Neuron (in vitro differentiated cells): Measurements from ENCODE around the gene GAS7.

Experiments used
- H2AFZ ChIP-seq: one replicate; pipeline ENCODE4 v1.6.1; 2013; ENCODE audit warnings: low read depth, mild to moderate bottlenecking, inconsistent platforms, low read length, moderate library complexity
- H3K27me3 ChIP-seq: one replicate; pipeline ENCODE4 v1.6.1; 2013; ENCODE audit warnings: low read length; ENCODE audit not compliant: insufficient read depth
- H3K36me3 ChIP-seq: one replicate; pipeline ENCODE4 v1.6.1; 2013; ENCODE audit warnings: low read length; ENCODE audit not compliant: insufficient read depth
- H3K4me1 ChIP-seq: one replicate; pipeline ENCODE4 v1.6.1; 2013; ENCODE audit warnings: low read length; ENCODE audit not compliant: insufficient read depth
- H3K4me3 ChIP-seq: 2 replicates; pipeline ENCODE4 v1.5.1; 2013; ENCODE audit warnings: mild to moderate bottlenecking, low read length, moderate library complexity
- H3K9me3 ChIP-seq: one replicate; pipeline ENCODE4 v1.6.1; 2013; ENCODE audit warnings: low read length

Gene GAS7

GRCh38 chr17:9999919-10000695 lies 198.3 kb downstream of the GAS7 start:
- no peaks in the 10 kb centered on the region for H3K9me3 ChIP-seq
- no peaks in the 10 kb centered on the region for H3K36me3 ChIP-seq
- H3K4me3 ChIP-seq: no peak overlapping the region
- no peaks in the 10 kb centered on the region for H3K27me3 ChIP-seq
- no peak overlapping the region for H2AFZ ChIP-seq
- H3K4me1 ChIP-seq: no peaks in the 10 kb centered on the region

GRCh38 chr17:9998060-9998459 lies 200.3 kb downstream of the GAS7 start:
- H3K9me3 ChIP-seq: no peaks in the 10 kb centered on the region
- no peaks in the 10 kb centered on the region for H3K27me3 ChIP-seq
- H3K4me1 ChIP-seq: no peaks in the 10 kb centered on the region
- H3K36me3 ChIP-seq: no peaks in the 10 kb centered on the region
- no peak overlapping the region for H3K4me3 ChIP-seq
- no peak overlapping the region for H2AFZ ChIP-seq

- H3K4me3 ChIP-seq: no peak overlapping the region
- no peaks in the 10 kb centered on the region for H3K4me1 ChIP-seq
- no peak overlapping the region for H2AFZ ChIP-seq
- no peaks in the 10 kb centered on the region for H3K27me3 ChIP-seq
- no peaks in the 10 kb centered on the region for H3K36me3 ChIP-seq
- no peaks in the 10 kb centered on the region for H3K9me3 ChIP-seq
Measured at GRCh38 chr17:9994761-9995160, 203.6 kb downstream of the GAS7 start.

GRCh38 chr17:9991796-9992195 lies 206.6 kb downstream of the GAS7 start:
- no peak overlapping the region for H3K4me3 ChIP-seq
- no peak overlapping the region for H2AFZ ChIP-seq
- H3K4me1 ChIP-seq: no peaks in the 10 kb centered on the region
- H3K9me3 ChIP-seq: no peaks in the 10 kb centered on the region
- H3K36me3 ChIP-seq: no peaks in the 10 kb centered on the region
- no peaks in the 10 kb centered on the region for H3K27me3 ChIP-seq

- Histone ChIP-seq H3K4me1 (no peaks in the 10 kb centered on the region), H3K9me3 (no peaks in the 10 kb centered on the region), H2AFZ (no peak overlapping the region), H3K27me3 (no peaks in the 10 kb centered on the region), H3K36me3 (no peaks in the 10 kb centered on the region), H3K4me3 (no peak overlapping the region)
Measured at GRCh38 chr17:9991351-9991750, 207.1 kb downstream of the GAS7 start.

GRCh38 chr17:9987779-9988585 lies 210.4 kb downstream of the GAS7 start:
- Histone ChIP-seq H2AFZ (no peak overlapping the region), H3K9me3 (no peaks in the 10 kb centered on the region), H3K4me3 (no peak overlapping the region), H3K4me1 (no peaks in the 10 kb centered on the region), H3K27me3 (no peaks in the 10 kb centered on the region), H3K36me3 (no peaks in the 10 kb centered on the region)

- Histone ChIP-seq H3K9me3 (no peaks in the 10 kb centered on the region), H3K36me3 (no peaks in the 10 kb centered on the region), H3K27me3 (no peaks in the 10 kb centered on the region), H2AFZ (no peak overlapping the region), H3K4me1 (no peaks in the 10 kb centered on the region), H3K4me3 (no peak overlapping the region)
Measured at GRCh38 chr17:9986754-9987382, 211.5 kb downstream of the GAS7 start.

- H3K27me3 ChIP-seq: no peaks in the 10 kb centered on the region
- H2AFZ ChIP-seq: no peak overlapping the region
- H3K4me3 ChIP-seq: no peak overlapping the region
- H3K36me3 ChIP-seq: no peaks in the 10 kb centered on the region
- H3K9me3 ChIP-seq: no peaks in the 10 kb centered on the region
- H3K4me1 ChIP-seq: no peaks in the 10 kb centered on the region
Measured at GRCh38 chr17:9985646-9986045, 212.8 kb downstream of the GAS7 start.

- Histone ChIP-seq H2AFZ (no peak overlapping the region), H3K4me1 (no peaks in the 10 kb centered on the region), H3K36me3 (no peaks in the 10 kb centered on the region), H3K27me3 (no peaks in the 10 kb centered on the region), H3K4me3 (no peak overlapping the region), H3K9me3 (no peaks in the 10 kb centered on the region)
Measured at GRCh38 chr17:9984768-9985167, 213.6 kb downstream of the GAS7 start.

- Histone ChIP-seq H3K4me3 (no peak overlapping the region), H3K4me1 (no peaks in the 10 kb centered on the region), H3K27me3 (no peaks in the 10 kb centered on the region), H3K9me3 (no peaks in the 10 kb centered on the region), H3K36me3 (no peaks in the 10 kb centered on the region), H2AFZ (no peak overlapping the region)
Measured at GRCh38 chr17:9982159-9982558, 216.2 kb downstream of the GAS7 start.

GRCh38 chr17:9981344-9981915 lies 217.0 kb downstream of the GAS7 start:
- Histone ChIP-seq H3K36me3 (no peaks in the 10 kb centered on the region), H3K4me3 (no peak overlapping the region), H2AFZ (no peak overlapping the region), H3K9me3 (no peaks in the 10 kb centered on the region), H3K4me1 (no peaks in the 10 kb centered on the region), H3K27me3 (no peaks in the 10 kb centered on the region)

GRCh38 chr17:9979463-9979995 lies 218.9 kb downstream of the GAS7 start:
- no peak overlapping the region for H2AFZ ChIP-seq
- H3K4me3 ChIP-seq: no peak overlapping the region
- no peaks in the 10 kb centered on the region for H3K9me3 ChIP-seq
- H3K36me3 ChIP-seq: no peaks in the 10 kb centered on the region
- no peaks in the 10 kb centered on the region for H3K4me1 ChIP-seq
- no peaks in the 10 kb centered on the region for H3K27me3 ChIP-seq

- H3K36me3 ChIP-seq: no peaks in the 10 kb centered on the region
- no peak overlapping the region for H2AFZ ChIP-seq
- no peaks in the 10 kb centered on the region for H3K4me1 ChIP-seq
- no peaks in the 10 kb centered on the region for H3K9me3 ChIP-seq
- peaks cover 4% of the 10 kb centered on the region for H3K27me3 ChIP-seq
- H3K4me3 ChIP-seq: no peak overlapping the region
Measured at GRCh38 chr17:9977180-9977575, 221.2 kb downstream of the GAS7 start.
